ENCODE results near the gene MSI2. TPM values are rescaled to one million over a fixed set of nuclear protein-coding genes. Genes with fewer than 3 reads are reported as not detected.

MSI2 gene
- total RNA-seq, 1 experiment from 2014 or later = 29.5 TPM

DNA sequence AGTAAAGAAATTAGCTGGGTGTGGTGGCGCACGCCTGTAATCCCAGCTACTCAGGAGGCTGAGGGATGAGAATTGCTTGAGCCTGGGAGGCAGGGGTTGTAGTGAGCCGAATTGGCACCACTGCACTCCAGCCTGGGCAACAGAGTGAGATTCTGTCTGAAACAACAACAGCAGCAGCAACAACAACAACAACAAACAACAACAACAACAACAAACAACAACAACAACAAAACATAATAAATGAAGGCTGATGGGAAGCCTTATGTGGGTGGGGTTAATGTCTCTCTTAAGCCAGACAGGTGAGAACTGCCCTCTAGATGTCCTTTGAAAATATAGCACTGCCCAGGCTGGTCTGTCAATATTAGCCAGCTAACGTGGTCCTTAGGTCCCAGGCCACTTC, 107.3 kb downstream of the MSI2 start:
- no peak for DNase-seq (ENCODE audit: extremely low read depth, low read depth)

DNA sequence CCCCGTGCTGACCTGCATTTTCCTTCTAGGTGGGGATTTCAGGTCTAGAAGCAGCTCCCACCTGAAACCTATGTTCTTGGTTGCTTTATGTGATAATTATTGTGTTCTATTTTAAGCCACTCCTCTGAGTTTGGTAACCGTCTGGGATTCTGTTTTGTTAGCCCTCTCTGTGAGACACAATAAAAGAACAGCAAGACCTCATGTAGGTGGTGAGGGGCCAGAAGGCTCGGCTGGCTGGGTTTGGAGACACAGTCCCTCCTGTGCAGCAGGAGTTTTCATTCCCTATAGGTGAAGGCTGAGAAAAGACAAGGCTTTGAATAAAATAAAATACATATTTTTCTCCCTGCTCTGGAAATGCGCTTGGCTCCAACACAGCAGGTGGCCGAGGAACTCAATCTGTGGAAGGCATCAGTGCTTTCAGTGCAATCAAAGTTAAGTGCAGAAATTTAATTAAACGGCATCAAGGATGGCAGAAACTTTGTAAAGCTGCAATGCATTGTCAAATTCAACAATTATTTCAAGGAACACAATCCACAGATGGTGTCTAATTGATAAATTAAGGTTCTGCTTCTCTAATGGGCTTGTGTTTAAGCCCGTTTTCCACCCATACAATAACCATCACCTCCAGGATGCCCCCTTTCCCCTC, 107.8 kb downstream of the MSI2 start:
- DNase-seq (ENCODE audit: extremely low read depth, low read depth) = no peak

DNA sequence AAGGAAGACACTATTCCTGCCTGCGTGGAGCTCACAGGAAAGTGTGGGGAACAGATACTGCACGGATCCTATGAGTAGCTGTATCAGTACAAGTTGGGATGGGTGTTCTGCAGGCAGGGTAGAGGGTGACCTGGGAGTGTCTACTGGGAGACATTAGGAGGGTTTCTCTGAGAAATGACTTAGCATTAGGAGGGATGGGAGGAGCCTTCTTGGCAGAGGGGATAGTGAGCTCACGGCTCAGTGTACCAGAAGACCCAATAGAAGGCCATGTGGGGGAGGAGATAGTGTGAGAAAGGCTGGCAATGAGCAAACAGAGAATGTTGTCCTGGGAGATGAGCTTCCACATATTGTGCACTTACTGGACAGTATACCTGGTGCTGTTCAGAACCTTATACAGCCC, 109.1 kb downstream of the MSI2 start:
- DNase-seq (ENCODE audit: extremely low read depth, low read depth) = no peak

DNA sequence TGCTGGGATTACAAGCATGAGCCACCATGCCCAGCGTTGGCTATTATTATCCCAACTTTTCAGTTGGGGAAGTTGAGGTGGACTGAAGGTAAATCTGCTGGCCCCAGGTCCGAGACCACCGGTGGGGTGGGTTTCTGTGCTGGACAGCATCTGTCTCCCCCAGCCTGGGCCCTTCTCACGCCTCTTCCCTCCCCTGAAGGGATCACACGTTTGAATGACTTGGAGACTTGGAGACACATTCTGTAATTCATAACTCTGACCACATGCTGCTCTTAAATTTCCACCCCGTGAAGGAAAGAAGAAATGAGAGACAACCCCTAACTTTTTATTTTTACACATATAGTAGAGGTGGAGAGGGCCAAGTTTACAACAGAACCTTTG, 109.8 kb downstream of the MSI2 start:
- no peak for DNase-seq (ENCODE audit: extremely low read depth, low read depth)

DNA sequence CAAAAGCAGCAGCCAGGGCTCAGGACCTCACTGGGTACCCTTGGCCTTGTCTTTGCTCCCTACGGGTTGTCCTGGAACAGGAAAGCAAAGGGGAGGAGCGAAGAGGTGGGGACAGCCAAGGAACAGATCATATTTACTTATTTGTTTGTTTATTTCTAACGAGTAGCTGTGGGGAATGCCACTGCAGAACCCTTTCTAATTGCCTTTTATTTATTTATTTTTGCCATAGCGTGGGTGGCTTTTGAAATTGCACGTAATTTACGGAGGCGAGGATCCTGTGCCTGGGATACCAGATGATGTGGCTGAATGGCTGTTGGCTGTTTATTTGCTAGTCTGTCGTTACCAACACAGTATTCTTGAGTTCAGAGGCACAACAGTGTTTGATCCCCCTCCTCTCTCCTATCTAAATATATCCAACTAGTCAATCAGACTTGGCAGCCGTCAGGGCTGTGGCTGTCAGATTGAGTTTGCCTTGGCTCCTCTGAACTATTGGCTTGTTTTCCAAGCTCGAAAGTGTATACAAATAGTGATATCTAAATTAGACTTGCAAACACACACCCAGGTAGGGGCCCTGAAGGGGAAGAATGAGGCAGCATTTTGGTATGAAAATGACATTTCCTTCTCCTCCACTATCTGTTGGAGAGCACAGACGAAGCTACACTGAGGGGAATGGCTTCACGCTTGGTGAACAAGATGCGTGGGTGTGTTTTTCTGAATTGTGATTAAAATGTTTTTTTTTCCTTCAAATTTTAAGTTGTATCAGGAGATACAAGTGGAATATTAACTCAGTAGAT, 110.4 kb downstream of the MSI2 start:
- peak; percentile 31 for DNase-seq (ENCODE audit: extremely low read depth, low read depth)

DNA sequence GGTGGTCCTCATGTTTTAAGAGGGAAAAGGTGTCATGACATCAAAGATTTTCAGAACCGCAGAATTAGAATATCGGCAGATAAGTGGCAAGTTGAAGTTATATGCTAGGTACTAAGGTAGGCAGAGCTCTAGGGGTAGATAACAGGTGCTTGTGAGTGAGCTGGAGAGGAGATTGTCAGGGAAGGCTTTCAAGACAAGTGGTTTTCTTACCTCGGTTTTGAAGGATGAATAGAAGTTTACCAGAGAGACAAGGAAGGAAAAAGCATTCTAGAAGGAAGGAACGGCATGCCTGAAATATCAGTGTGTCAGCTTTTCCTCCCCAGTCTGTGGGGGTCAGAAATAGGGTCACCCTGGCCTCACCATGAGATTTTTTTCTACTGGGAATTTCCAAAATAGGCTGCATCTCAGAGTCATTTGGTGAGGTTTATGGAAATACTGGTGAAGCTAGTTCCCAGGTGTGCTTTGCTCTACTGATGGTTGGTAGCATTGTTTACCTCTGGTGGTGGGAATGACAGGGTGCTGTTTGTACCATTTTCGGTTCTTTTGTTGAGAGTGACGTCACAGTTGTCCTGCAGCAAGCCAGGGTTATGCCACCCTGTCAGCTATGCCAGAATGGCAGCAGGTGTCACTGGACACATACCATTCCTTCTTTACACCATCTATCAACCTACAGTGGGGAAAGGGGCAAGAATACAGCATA, 112.5 kb downstream of the MSI2 start:
- no peak for DNase-seq (ENCODE audit: extremely low read depth, low read depth)

DNA sequence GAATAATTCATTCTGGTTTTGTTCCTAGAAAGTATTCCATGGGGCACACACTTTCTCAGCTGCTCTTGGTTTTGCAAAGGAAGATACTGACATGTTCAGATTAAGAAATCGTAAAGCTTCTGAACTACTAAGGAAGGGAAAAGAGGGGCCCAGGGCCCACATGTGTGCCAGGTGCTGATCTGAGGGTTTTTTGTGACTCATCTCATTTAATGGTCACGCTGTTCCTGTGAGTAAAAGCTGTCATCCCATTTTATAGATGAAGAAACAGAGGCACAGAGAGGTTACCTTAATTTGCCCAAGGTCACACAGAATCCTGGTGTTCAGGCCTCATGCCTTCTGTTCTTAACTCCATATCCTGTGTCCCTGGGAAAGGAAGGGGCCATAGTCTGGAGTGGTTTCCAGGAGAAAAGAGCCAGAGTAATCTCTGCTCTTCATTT, 113.2 kb downstream of the MSI2 start:
- no peak for DNase-seq (ENCODE audit: extremely low read depth, low read depth)

DNA sequence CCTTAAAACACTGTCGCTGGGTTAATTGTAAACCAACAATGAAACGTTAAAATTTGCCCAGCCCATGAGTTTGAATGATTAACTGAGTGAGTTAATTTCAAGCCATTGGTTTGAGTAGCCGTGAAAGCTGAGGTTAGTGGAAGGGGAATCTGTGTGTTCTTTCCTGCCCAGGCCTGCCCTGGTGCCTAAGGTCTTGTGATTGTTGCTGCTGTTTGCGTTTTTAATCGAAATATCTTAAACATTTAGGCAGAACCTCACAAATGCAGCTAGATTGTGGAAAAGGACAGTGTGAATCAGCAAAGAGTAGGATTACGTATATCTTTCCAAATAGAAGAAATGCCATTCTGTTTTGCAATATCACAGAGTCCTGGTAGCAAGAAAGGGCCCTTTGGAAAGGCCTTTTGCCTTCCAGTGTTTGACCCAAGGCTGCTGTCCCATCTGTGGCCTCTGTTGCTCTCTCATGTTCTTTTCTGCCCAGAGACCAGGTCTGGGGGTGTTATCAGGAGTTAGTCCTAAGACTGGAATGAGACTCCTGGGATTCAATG, 113.8 kb downstream of the MSI2 start:
- DNase-seq (ENCODE audit: extremely low read depth, low read depth) = peak; percentile 84

DNA sequence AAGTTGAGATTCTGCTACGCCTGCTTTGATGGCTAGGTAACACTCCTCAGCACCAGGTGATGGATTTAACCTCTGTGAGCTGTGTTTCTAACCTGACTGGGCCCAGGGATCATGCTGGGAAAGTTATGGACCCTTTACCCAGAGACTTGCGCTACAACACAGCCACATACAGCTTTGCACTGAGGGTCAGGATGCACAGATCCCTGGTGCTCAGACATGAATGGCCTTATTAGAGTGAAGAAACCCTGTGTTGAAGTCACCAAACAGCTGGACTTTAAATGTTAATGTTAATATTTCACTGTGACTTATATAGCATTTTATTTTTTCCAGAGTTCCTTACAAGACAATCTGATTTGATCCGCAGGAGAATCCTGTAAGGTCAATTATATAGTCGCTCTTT, 114.3 kb downstream of the MSI2 start:
- no peak for DNase-seq (ENCODE audit: extremely low read depth, low read depth)

DNA sequence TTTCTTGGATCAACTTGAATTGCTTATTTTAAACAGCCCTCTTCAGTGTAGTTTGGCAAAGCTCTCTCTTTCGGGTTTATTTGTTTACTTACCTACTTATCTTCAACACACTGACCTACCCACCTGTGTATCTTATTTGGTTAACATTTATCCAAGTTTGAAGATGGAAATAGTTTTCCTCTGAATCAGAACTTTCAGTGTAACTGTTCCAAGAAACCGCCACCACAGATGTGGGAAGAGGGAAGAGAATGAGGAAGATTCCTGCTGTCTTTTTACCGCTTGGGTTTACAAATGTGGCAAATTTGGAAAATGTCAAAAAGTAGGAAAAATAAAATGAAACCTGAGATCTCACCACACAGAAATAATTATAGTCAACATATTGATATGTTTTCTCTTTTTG, 115.8 kb downstream of the MSI2 start:
- peak; percentile 28 for DNase-seq (ENCODE audit: extremely low read depth, low read depth)

DNA sequence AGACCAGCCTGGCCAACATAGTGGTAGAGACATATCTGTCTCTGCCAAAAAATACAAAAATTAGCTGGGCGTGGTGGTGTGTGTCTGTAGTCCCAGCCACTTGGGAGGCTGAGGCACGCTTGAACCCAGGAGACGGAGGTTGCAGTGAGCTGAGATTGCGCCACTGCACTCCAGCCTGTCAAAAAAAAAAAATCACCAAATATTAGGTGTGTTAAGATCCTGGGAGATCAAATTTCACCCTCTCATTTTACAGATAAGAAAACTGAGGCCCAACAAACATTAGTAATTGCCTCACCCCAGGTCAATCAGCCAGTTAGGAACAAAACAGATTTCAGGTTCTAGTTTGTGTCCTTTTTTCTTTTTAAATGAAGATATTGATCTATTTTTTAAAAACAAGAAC, 116.7 kb downstream of the MSI2 start:
- no peak for DNase-seq (ENCODE audit: extremely low read depth, low read depth)

DNA sequence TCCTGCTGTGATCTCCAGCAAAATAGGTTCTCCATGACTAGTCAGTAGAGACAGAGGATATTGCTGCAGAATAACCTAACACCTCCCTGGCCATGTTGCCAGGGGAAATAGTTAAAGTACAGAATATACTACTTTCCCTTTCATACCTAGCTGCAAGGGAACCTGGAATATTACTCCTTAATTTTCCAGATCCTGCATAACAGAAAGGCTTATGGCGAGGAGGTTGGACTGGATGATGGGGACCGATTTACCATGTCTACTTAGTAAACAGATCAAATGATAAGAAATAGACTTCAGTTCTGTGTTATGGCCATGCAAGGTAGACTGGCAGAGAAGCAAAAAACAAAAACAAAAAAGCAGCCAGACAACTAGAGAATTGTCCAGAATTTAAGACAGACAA, 117.4 kb downstream of the MSI2 start:
- DNase-seq (ENCODE audit: extremely low read depth, low read depth) = no peak

DNA sequence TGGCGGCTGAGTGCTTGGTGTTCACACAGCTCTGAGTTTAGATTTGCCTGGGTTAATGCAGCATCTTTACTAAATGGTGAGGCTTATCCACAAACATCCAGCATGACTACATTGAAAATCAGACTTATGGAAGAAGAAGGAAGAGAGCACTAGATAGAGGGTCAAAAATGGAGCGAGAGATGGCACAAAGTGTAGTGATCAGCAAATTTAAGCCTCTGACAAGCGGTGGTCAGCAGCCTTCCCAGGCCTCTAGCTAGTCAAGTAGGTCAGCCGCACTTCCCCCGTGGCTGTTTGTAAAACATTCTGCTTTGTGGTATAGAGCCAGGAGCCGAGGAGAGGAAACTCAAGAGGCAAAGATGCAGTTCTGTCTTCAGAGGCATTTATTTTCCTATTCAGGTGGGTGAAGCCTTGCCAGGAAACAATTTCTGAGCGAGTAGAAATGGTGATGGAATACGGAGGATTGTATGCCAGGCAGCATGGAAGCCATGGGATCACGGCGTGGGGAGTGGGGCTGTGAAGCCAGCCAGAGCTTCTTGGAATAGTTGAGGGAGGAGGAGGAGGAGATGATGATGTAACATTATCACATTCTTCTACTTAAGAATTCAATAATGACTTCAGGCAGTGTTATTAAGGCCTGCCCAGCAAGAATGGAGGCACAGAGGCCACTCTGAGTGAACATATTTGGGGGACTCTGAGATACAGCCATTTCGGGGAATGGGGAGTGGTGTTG, 118.9 kb downstream of the MSI2 start:
- no peak for DNase-seq (ENCODE audit: extremely low read depth, low read depth)

DNA sequence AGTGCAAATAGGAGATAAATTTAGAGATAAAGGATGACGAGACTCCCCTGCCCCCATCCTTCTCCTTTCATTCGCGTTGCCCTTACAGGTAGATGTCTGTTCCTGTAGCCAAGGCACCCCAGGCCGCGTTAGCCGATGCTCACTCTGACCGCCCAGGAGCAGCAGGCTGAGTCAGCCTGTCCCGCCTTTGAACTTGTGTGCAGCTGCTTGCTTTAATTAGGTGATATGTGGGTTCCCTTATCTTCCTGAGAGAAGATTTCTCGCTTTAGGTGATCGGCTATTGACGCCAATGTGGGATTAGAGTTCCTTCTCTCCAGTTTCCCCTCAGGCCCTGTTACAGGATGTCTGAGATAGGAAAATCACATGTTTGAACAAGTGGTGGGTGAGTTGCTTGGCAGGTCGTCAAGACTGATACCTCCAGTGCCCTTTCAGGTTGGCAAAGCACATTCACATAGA, 119.5 kb downstream of the MSI2 start:
- no peak for DNase-seq (ENCODE audit: extremely low read depth, low read depth)

DNA sequence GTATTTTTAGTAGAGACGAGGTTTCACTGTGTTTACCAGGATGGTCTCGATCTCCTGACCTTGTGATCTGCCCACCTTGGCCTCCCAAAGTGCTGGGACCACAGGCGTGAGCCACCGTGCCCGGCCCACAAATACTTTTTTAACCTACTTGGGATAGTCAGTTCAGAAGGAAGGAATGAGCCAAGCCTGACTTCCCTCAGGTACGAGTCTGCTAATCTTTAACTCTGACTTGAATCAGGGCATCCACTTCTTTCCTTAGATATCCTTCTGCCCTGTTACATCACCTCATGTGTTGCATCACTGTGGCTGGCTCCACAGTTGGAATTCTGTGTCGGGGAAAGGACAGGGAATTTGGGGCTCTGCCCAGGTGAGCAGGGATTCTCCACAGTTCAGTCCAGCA, 120.8 kb downstream of the MSI2 start:
- no peak for DNase-seq (ENCODE audit: extremely low read depth, low read depth)

DNA sequence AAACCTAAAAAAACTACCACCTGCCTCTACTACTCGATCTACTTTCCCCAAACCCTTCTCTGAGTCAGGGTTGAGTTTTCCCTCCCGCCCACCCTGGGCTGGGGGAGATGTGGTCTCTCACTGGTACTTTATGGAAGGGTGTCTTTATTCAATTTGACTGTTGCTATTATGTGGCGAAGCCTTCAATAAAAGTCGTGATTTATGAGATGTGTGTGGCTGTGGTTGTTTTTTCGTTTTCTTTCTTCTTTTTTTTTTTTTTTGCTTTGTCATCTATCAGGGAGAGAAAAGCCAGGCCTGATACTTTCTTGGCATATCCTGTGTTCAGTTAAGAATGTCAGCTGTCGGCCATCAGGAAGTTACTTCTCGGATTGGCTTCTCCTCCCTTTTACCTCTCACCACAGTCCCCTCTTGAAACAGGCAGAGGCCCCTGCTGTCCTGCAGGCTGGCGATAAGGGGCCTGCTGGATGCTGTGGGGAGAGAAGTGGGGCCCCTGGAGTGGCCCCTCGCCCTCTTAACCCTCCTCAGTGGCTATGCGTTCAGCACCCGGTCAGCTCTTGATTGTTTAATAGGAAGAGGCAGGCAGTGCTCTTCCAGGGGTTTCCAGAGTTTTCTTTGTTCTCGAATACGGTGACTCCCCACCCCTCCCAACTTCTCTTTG, 123.0 kb downstream of the MSI2 start:
- DNase-seq (ENCODE audit: extremely low read depth, low read depth) = no peak

DNA sequence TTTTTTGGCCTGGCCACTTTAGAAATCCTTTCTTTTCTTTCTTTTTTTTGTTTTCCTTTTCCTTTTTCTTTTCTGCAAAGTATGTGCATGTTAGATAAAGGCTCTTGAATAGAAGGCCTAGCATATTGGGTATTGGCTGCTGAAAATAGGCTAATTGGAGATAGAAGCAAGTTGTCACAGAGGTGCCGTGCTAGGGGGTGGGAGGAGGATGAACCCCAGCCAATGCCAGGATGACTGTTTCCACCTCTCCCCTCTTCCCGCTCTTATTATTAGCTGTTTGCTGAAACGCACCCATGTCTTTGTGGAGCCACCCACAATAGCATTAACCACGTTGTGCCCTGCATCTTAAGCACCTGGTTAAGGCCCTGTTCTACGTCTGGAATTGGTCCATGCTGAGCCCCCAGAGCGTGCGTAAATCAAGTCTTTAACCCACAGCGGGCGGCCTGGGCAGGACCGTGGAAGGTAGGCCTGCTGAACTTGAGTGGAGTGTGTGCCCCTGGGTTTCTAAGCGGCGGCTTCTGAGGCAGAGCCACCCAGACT, 123.6 kb downstream of the MSI2 start:
- no peak for DNase-seq (ENCODE audit: extremely low read depth, low read depth)

DNA sequence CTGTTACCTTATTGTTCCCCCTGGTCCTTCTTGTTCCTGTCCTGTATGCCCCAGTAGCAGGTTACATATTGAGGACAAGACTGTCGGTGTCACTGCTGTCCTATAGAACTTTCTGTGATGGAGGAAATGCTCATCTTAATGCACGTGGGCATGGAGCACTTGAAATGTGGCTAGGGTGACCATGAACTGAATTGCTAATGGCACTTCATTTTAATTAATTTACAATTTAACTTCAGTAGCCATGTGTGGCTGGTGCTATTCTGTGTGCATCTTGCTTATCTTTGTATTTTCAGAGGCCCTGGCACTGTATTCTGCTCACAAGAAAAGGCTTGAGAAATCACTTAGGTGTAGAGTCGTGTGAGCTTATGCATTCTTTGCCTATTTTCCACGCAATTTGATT, 125.2 kb downstream of the MSI2 start:
- DNase-seq (ENCODE audit: extremely low read depth, low read depth) = no peak

DNA sequence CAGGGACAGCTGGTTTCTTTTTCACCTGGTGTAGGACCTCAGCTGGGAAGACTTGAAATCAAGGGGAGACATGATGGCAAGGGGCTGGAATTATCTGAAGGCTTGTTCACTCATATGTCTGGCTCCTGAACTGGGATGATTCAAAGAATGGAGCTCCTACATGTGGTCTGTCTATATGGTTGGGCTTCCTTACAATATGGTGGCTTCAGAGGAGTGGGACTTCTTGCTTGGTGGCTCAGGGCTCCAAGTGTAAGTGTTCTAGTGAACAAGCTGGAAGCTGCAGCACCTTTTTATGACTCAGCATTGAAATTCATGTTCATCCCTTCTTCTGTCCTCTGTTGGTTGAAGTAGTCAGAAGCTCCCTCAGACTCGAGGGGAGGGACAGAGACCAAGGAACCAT, 127.9 kb downstream of the MSI2 start:
- DNase-seq (ENCODE audit: extremely low read depth, low read depth) = no peak

DNA sequence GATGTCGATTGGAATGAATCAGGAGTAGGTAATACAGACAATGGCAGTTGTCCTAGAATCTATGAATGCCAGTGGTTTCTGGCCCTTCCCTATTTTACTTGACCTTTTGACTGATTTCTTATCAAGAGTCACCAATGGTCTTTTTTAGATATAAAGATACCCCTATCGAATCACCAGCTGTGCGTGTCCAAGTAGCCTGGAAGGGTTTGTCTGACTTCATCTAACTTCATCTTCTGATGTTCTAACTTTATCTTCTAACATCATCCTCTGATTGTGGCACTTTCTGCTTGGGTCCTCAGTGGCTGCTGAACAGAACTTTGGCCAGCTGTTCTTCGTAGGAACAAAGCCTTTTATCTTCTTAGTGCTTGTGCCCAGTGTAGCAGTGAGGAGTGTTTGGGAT, 129.7 kb downstream of the MSI2 start:
- no peak for DNase-seq (ENCODE audit: extremely low read depth, low read depth)
